ENCODE data around the gene KLHL21.
"Not testable (repeated sequence)": the region's sequence is repeated elsewhere in the genome, so short reads cannot be mapped to it uniquely, and the experiment has no call there.

The KLHL21 gene, protein sequence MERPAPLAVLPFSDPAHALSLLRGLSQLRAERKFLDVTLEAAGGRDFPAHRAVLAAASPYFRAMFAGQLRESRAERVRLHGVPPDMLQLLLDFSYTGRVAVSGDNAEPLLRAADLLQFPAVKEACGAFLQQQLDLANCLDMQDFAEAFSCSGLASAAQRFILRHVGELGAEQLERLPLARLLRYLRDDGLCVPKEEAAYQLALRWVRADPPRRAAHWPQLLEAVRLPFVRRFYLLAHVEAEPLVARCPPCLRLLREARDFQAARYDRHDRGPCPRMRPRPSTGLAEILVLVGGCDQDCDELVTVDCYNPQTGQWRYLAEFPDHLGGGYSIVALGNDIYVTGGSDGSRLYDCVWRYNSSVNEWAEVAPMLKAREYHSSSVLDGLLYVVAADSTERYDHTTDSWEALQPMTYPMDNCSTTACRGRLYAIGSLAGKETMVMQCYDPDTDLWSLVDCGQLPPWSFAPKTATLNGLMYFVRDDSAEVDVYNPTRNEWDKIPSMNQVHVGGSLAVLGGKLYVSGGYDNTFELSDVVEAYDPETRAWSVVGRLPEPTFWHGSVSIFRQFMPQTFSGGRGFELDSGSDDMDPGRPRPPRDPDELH

DNA sequence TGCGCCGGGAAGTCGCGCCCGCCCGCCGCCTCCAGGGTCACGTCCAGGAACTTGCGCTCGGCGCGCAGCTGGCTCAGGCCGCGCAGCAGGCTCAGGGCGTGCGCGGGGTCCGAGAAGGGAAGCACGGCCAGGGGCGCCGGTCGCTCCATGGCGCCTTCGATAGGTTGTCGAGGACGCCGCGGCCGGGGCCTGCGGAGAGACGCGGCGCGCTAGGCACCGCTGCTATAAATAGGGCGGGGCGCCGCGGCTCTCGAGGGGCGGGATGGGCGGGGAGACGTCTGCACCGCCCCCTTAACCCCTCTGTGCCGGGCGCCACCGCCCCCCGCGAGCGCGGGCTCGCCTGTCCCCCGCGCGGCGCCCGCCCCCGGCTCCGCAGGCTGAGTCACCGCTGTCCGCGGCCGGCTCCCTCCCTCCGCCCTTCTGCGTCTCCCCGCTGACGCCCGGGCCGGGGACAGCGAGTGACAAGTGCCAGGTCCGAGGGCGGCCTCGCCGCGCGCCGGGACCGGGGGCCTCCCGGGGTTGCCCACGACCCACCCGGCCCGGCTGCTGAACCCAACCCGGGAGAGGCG lies at the start of gene KLHL21:
Gene KLHL21 (minus strand): TSS at position 201 of the 569 bp plus-strand sequence. CDS start 52 bp downstream, at position 149.
- DNase-seq: peak; percentile 85
- in situ Hi-C loops (cut with HindIII; ENCODE audit: low pct_ligation_motif_present, low pct_unique_long_range_greater_than_20kb, low sequenced_read_pairs): no loop called here

DNA sequence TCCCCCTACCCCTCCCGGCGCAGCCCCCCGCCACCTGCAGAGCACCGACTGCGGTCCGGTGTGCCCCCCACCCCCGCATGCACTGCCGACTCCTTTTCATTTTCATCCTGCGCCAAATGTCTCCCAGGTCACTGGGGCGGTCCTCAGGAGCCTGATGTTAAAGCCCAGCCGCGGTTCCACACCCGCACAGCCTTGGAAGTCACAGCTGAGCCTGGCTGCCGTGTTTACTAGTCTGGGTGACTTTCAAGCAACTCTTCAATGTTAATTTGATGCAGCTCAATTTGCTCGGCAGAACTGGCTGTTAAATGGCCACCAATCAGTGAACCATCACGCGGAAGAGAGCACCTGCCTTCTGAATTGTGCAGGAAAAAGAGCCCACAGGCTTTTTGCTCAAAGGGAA lies 49.2 kb upstream of the KLHL21 start:
- in situ Hi-C loops (cut with HindIII; ENCODE audit: low pct_ligation_motif_present, low pct_unique_long_range_greater_than_20kb, low sequenced_read_pairs): no loop called here
- DNase-seq: no peak

DNA sequence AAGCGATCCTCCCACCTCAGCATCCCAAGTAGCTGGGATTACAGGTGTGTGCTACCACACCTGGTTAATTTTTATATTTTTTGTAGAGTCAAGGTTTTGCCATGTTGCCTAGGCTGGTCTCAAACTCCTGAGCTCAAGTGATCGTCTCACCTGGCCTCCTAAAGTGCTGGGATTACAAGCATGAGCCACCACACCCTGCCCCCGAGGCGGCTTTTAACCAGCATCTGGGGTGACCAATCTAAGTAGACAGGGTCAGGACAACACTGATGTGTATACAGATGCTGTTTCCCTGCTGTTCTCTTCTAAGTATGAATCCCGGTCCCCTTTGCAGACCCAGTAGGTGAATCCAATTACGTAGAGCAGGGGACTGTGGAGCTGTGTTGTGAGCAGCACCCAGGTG lies 45.9 kb upstream of the KLHL21 start:
- in situ Hi-C loops (cut with HindIII; ENCODE audit: low pct_ligation_motif_present, low pct_unique_long_range_greater_than_20kb, low sequenced_read_pairs): no loop called here
- no peak for DNase-seq

DNA sequence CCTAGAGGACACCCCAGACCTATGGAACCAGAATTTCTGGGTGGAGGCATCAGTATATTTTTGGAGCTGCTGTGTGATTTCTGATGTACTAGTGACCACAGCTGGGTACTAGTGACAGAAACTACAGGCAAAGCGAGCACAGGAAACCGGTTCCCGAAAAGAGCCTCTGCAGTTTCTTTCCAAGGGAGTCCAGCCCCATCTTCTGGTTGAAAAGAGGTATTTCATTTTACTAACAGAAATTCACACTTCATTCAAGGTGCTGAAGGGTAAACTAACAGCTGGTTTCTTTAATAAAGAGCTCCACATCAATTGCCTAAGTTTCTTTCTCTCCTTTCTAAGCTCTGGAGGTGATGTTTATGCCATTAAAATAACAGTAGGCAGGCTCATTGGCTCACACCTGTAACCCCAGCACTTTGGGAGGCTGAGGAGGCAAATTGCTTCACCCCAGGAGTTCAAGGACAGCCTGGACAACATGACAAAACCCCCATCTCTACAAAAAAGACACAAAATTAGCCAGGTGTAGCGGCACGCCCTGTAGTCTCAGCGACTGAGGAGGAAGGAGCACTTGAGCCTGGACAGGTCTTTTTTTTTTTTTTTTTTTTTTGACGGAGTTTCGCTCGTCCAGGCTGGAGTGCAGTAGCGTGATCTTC lies 44.0 kb upstream of the KLHL21 start:
- peak; percentile 36 for DNase-seq
- in situ Hi-C loops (cut with HindIII; ENCODE audit: low pct_ligation_motif_present, low pct_unique_long_range_greater_than_20kb, low sequenced_read_pairs): no loop called here

DNA sequence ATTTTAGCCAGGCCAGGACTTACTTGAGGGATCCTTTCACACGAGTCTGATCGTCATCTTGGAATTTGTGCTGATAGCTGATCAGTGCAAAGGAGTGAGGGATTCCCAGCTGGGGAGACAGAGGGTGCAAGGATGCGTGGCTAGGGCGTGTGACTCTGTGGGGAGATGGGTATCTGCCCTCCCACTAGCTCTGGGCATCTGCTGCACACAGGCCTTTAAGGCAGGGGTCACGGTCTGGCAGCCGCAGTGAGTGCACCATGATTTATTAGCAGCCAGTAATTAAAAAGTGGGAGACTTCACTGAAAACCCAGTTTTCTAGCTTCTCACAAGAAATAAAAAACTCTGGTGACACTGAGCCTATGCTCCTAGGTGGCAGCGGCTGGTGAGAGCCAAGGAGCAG lies 42.3 kb upstream of the KLHL21 start:
- no peak for DNase-seq
- in situ Hi-C loops (cut with HindIII; ENCODE audit: low pct_ligation_motif_present, low pct_unique_long_range_greater_than_20kb, low sequenced_read_pairs): no loop called here

DNA sequence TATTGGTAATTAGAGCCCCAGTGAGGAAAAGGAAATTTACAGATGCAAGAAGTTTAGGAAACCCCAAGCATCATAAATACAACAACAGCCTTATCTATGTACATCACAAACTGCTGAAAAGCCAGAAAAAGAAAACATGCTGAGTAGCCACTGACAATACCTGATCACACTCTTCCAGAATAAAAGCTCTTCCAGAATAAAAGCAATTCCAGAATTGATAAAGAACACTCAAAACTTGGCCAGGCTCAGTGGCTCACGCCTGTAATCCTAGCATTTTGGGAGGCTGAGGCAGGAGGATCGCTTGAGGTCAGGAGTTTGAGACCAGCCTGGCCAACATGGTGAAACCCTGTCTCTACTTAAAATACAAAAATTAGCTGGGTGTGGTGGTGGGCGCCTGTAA lies 38.2 kb upstream of the KLHL21 start:
- in situ Hi-C loops (cut with HindIII; ENCODE audit: low pct_ligation_motif_present, low pct_unique_long_range_greater_than_20kb, low sequenced_read_pairs); DNase-seq: not testable (repeated sequence)

DNA sequence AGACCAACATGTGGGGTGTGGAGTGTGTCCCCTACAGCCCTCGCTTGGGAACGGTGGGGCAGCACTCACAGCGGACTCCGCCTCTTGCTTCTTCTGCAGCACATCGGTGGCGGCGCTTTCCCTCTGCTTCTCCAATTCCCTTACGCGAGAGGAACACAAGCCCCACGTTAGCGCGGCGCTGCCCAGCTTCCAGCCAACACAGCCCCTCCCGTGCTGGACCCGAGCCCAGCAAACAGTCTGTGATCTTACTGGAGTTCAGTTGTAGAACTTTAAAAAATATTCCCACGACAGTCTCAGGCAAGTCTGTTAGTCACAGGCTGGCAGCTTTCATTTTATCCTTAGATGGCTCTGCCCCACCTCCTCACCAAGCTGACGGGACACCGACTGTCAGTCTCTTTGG lies 35.6 kb upstream of the KLHL21 start:
- in situ Hi-C loops (cut with HindIII; ENCODE audit: low pct_ligation_motif_present, low pct_unique_long_range_greater_than_20kb, low sequenced_read_pairs): no loop called here
- no peak for DNase-seq

DNA sequence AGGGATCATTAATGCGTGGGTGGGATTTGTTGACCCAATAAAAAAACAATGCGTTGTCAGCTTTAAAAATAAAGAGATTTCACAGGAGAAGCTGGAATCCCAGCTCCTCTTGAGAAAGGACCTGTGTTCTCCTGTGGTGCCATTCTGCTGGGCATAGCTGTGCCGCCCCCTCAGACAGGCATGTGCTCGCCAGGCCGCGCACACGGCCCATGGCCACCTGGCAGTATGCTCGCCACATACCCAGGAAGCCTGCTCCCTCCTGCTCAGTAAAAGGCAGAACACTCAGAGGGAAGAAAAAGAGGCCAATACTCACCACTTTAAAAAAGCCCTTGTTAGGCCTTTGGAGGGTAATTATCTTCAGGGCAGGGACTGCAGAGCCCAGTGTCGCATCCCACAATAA lies 35.1 kb upstream of the KLHL21 start:
- DNase-seq: no peak
- in situ Hi-C loops (cut with HindIII; ENCODE audit: low pct_ligation_motif_present, low pct_unique_long_range_greater_than_20kb, low sequenced_read_pairs): no loop called here

DNA sequence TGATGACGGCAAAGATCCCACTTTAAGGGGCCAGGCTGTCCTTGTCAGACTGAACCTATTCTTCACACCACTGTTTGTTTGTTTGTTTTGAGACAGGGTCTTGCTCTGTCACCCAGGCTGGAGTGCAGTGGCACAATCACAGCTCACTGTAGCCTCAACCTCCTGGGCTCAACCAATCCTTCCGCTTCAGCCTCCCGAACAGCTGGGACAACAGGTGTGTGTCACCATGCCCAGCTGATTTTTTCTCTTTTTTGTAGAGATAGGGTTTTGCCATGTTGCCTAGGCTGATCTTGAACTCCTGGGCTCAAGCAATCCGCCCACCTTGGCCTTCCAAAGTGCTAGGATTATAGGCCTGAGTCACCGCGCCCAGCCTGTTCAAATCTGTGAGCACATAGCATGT lies 34.1 kb upstream of the KLHL21 start:
- in situ Hi-C loops (cut with HindIII; ENCODE audit: low pct_ligation_motif_present, low pct_unique_long_range_greater_than_20kb, low sequenced_read_pairs): not testable (repeated sequence)

DNA sequence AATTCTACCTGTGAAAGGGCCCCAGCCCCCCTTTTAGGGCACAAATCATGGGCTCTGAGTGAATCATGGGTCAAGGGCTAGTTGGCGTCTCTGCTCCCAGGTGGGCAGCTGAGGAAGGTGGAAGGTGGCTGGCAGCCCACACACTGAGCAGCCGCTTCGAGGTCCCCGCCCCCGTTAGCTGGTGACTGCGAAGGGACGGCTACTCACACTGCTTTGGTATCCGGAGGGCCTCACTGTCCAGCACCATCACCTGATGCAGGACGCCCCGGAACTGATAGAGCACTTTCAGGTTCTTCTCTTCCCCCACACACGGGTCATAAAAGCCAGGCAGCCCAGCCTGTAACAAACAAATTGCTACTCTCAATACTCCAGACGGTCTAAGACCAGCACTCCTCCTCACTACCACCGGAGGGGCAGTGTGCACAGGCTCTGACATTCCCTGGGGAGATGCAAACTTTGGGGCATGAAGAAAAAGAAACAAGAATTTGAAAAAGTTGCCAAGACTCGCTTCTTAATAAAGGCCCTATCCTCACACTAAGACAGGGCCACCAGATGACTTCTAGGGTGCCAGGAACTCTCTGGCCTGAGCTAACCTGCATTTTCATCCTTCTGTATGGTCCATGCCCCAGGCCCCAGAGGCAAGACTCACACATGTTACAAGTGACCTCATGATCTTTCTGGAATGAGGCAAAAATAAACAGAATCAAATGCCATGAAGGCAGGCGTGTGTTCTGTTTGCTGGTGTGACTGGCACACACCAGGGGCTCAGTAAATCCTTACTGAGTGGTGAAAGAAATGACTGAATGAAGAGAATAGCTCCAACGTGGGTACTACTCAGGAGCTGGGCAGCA lies 33.5 kb upstream of the KLHL21 start:
- DNase-seq: no peak

More for the DNA sequence above, 34.1 kb upstream of the KLHL21 start:
- not testable (repeated sequence) for DNase-seq

DNA sequence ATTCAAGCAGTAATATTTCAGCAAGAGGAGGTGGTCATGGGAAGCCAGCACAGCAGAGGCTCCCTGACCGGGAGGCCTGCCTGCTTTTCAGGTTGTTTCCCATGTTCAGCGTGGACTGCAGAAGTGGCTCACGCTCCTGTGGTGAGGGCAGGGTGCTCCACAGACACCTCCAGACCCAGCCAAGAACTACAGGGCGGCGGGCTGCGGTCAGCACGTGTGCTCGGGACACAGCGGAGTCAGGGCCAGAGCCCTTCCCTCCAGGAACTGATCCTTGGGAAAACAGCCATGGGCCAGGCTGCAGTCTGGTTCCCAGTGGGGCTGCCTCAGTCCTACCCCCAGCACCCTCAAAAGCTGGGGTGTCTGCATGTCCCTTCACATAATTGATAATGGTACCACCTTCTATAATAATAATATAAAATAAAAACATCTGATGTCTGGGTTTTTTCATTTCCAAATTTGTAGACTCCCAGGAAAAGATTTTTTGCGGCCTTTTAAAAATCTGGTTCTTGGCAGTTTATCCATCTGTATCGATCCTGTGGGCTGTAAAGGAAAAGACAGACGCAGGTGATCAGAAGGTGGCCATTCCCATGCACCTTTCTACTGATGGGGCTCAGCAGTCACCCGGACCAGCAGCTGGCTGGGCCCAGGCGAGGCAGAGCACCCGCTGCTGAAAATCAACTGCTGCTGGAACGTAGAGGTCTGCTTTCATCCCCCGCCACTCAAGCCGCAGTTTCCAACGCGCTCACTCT lies 32.7 kb upstream of the KLHL21 start:
- in situ Hi-C loops (cut with HindIII; ENCODE audit: low pct_ligation_motif_present, low pct_unique_long_range_greater_than_20kb, low sequenced_read_pairs): no loop called here
- DNase-seq: no peak

More for the DNA sequence above, 33.5 kb upstream of the KLHL21 start:
- in situ Hi-C loops (cut with HindIII; ENCODE audit: low pct_ligation_motif_present, low pct_unique_long_range_greater_than_20kb, low sequenced_read_pairs): no loop called here

DNA sequence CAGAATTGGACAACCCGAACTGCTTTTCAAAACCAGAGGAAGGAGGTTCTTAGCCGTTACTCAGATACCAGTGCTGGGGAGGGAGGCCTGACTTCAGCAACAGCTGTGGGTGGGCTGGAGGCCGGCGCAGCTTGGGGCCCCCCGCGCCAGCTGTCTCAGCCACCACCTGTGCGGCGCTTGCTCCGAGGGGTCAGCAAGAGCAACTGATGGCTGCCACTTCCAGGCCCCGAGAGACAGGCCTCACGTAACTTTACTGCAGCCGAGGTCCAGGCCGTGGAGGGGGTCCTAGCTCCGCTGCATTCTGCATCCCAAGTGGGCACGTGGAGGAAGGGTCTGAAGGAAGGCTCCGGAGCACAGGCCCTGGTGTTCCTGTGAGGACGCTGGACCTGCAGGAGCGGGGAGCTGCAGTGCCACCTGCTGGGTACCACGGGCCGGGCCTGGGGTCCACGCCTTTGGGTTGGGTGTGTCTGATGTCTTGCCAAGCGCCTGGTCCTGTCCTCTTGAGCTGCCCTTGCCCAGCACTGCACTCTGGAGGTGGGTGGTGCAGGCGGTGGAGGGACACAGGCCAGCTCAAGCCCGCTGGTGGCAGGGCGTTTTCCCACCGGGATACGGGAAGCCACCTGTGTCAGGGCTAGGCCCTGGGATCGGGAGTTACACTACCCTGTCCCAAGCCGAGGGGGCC lies 31.8 kb upstream of the KLHL21 start:
- in situ Hi-C loops (cut with HindIII; ENCODE audit: low pct_ligation_motif_present, low pct_unique_long_range_greater_than_20kb, low sequenced_read_pairs): no loop called here
- DNase-seq: peak; percentile 22

DNA sequence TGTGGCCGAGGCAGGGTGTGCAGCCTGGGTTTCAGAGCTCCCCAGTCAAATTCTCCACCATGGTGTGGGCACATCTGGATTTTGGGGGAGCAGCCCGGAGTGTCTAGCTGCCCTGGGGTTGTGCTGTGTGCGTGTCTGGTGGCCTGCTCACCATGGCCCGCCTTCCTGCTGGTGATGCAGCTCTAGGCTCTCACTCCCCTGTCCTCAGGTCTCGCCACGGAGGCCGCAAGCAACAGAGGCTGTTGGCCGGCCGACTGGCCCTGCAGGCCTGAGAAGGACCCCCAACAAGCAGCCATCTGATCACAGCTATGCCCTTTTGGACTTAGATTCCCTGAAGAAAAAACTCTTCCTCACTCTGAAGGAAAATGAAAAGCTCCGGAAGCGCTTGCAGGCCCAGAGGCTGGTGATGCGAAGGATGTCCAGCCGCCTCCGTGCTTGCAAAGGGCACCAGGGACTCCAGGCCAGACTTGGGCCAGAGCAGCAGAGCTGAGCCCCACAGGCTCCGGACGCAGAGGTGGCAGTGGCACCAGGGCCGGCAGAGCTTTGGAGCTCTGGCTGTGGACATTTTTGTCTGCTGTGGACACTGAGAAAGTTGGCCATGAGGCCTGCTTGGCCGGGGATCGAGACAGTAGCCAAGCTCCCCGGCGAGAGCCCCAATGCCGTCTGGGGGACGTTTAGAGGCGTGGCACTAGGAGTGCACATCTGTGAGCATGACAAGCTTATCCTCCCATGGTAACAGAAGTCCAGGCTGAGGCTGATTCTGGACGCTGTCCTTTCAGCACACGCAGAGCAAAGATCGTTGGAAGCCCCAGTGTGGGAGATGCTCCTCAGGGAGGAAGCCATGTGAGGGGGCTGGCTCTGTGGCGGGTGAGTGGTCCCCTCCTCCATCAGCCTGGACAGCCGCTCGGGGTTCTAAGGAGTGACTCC lies 30.2 kb upstream of the KLHL21 start:
- no peak for DNase-seq
- in situ Hi-C loops (cut with HindIII; ENCODE audit: low pct_ligation_motif_present, low pct_unique_long_range_greater_than_20kb, low sequenced_read_pairs): no loop called here

DNA sequence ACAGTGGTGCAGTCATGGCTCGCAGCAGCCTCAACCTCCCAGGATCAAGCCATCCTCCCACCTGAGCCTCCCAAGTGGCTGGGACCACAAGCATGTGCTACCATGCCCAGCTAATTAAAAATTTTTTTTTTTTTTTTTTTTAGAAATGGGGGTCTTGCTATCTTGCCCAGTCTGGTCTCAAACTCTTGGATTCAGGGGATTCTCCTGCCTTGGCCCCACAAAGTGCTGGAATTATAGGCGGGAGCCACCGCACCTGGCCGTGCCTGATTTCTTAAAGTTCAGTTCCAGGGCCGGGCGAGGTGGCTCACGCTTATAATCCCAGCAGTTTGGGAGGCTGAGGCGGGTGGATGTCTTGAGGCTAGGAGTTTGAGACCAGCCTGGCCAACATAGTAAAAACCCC lies 28.4 kb upstream of the KLHL21 start:
- in situ Hi-C loops (cut with HindIII; ENCODE audit: low pct_ligation_motif_present, low pct_unique_long_range_greater_than_20kb, low sequenced_read_pairs): no loop called here
- no peak for DNase-seq

DNA sequence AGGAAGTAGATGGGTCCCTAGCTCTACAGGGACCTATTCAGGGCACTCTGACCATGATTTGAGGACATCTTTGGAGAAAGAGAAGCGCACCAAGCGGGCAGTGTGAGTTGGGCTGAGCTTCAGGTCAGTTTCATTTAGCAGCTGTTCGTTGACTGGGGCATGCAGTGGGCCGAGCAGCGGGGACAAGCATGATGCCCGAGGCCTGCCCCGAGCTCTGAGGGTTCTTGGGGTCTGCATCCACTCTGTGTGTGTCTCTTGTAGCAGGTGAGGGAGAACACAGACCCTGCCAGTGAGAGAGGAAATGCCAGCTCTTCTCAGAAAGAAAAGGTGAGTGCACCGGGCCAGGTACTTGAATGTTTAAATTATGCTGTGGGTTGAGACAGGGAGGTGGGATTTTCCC lies 27.4 kb upstream of the KLHL21 start:
- no peak for DNase-seq
- in situ Hi-C loops (cut with HindIII; ENCODE audit: low pct_ligation_motif_present, low pct_unique_long_range_greater_than_20kb, low sequenced_read_pairs): no loop called here

DNA sequence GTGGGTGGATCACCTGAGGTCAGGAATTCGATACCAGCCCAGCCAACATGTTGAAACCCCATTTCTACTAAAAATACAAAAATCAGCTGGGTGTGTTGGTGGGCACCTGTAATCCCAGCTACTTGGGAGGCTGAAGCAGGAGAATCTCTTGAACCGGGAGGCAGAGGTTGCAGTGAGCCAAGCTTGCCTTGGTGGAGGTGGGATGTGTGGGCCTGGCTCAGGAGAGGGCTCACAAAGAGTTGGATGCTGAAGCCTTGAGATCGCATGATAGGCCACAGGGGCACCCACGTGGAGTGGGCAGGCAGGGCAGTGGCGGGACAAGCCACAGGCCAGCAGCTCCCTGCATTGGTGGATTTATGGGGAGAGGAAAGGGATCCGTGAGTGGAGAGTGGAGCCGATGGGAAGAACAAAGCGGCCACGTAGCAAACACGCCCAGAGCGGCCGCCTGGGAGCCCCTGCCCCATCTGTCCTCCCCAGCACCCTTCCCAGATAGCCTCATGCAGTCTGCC lies 26.4 kb upstream of the KLHL21 start:
- DNase-seq: no peak
- in situ Hi-C loops (cut with HindIII; ENCODE audit: low pct_ligation_motif_present, low pct_unique_long_range_greater_than_20kb, low sequenced_read_pairs): no loop called here

Measured in ACHN (cell line).